ENCODE data around the gene OTOF.

The OTOF gene

GRCh38 chr2:26500406-26500805 lies 22.5 kb upstream of the OTOF start:
- DNase-seq (ENCODE audit: low read depth in 3 of 3) = no peak

- no peak for DNase-seq (ENCODE audit: low read depth in 3 of 3)
These were observed 17.9 kb upstream of the OTOF start for GRCh38 chr2:26495705-26496297.

- no peak for DNase-seq (ENCODE audit: low read depth in 3 of 3)
These were observed 17.0 kb upstream of the OTOF start for GRCh38 chr2:26494891-26495290.

- DNase-seq (ENCODE audit: low read depth in 3 of 3) = no peak
These were observed 16.3 kb upstream of the OTOF start for GRCh38 chr2:26494199-26494598.

- no peak for DNase-seq (ENCODE audit: low read depth in 3 of 3)
These were observed 15.6 kb upstream of the OTOF start for GRCh38 chr2:26493566-26493965.

GRCh38 chr2:26492749-26493515 lies 15.0 kb upstream of the OTOF start:
- no peak for DNase-seq (ENCODE audit: low read depth in 3 of 3)

- no peak for DNase-seq (ENCODE audit: low read depth in 3 of 3)
These were observed 13.7 kb upstream of the OTOF start for GRCh38 chr2:26491563-26492167.

- DNase-seq (ENCODE audit: low read depth in 3 of 3) = no peak
These were observed 11.4 kb upstream of the OTOF start for GRCh38 chr2:26489213-26489850.

GRCh38 chr2:26488463-26489212 lies 10.7 kb upstream of the OTOF start:
- no peak for DNase-seq (ENCODE audit: low read depth in 3 of 3)

- no peak for DNase-seq (ENCODE audit: low read depth in 3 of 3)
These were observed 9.3 kb upstream of the OTOF start for GRCh38 chr2:26487192-26487591.

GRCh38 chr2:26486789-26487188 lies 8.9 kb upstream of the OTOF start:
- DNase-seq (ENCODE audit: low read depth in 3 of 3) = no peak

GRCh38 chr2:26485725-26486418 lies 7.9 kb upstream of the OTOF start:
- DNase-seq (ENCODE audit: low read depth in 3 of 3) = no peak

GRCh38 chr2:26485099-26485498 lies 7.2 kb upstream of the OTOF start:
- no peak for DNase-seq (ENCODE audit: low read depth in 3 of 3)

GRCh38 chr2:26484579-26484978 lies 6.7 kb upstream of the OTOF start:
- DNase-seq (ENCODE audit: low read depth in 3 of 3) = no peak

- DNase-seq (ENCODE audit: low read depth in 3 of 3) = no peak
These were observed 6.1 kb upstream of the OTOF start for GRCh38 chr2:26483957-26484565.

GRCh38 chr2:26483516-26483915 lies 5.6 kb upstream of the OTOF start:
- DNase-seq (ENCODE audit: low read depth in 3 of 3) = no peak

- DNase-seq (ENCODE audit: low read depth in 3 of 3) = no peak
These were observed 5.1 kb upstream of the OTOF start for GRCh38 chr2:26483027-26483326.

- DNase-seq (ENCODE audit: low read depth in 3 of 3) = no peak
These were observed 4.5 kb upstream of the OTOF start for GRCh38 chr2:26482211-26483026.

GRCh38 chr2:26481706-26482105 lies 3.8 kb upstream of the OTOF start:
- DNase-seq (ENCODE audit: low read depth in 3 of 3) = no peak

All from stimulated activated CD4-positive, alpha-beta T cell treated with anti-CD3 and anti-CD28 coated beads, TNF-alpha, amount 100 ng/mL, for 24 hours (primary cell).